Neural cell (in vitro differentiated cells): ENCODE measurements around the gene VN1R5. TPM values are rescaled to one million over a fixed set of nuclear protein-coding genes. Genes with fewer than 3 reads are reported as not detected.

Experiments used
- H2AFZ ChIP-seq: fragments of 200-600, 300-800 bp; sonication (generic), shearing (Covaris generic); 2 replicates; pipeline ENCODE4 v1.6.0; 2014; ENCODE audit warnings: low read depth, mild to moderate bottlenecking, antibody characterized with exemption, low read length, moderate library complexity
- H3F3A ChIP-seq: fragments of 200-600 bp; shearing (Covaris generic); 2 replicates; pipeline ENCODE4 v1.6.1; 2016; ENCODE audit warnings: mild to moderate bottlenecking, moderate library complexity, mixed read lengths, antibody characterized with exemption, low read length; ENCODE audit not compliant: insufficient read depth, poor library complexity, severe bottlenecking
- H3K27ac ChIP-seq: fragments of 200-600, 300-800 bp; sonication (generic), shearing (Covaris generic); 2 replicates; pipeline ENCODE4 v1.5.1; 2014; ENCODE audit warnings: mild to moderate bottlenecking, low read length, moderate library complexity
- H3K27me3 ChIP-seq: fragments of 300-800, 200-600 bp; sonication (generic), shearing (Covaris generic); 2 replicates; pipeline ENCODE4 v1.6.0; 2014; ENCODE audit warnings: mild to moderate bottlenecking, low read depth, low read length, moderate library complexity; ENCODE audit not compliant: insufficient read depth
- H3K36me3 ChIP-seq: fragments of 300-800, 200-600 bp; sonication (generic), shearing (Covaris generic); 2 replicates; pipeline ENCODE4 v1.5.1; 2014; ENCODE audit warnings: mild to moderate bottlenecking, antibody characterized with exemption, low read length, moderate library complexity; ENCODE audit not compliant: insufficient read depth
- H3K4me2 ChIP-seq: fragments of 300-800, 200-600 bp; sonication (generic), shearing (Covaris generic); 2 replicates; pipeline ENCODE4 v1.6.0; 2014; ENCODE audit warnings: mild to moderate bottlenecking, low read length
- H3K4me3 ChIP-seq: fragments of 300-800, 200-600 bp; sonication (generic), shearing (Covaris generic); 2 replicates; pipeline ENCODE4 v1.5.1; 2014; ENCODE audit warnings: mild to moderate bottlenecking, low read length, moderate library complexity
- H3K79me2 ChIP-seq: fragments of 200-600 bp; shearing (Covaris generic); replicated peaks from 2 replicates; pipeline ENCODE4 v1.6.0; 2014; ENCODE audit warnings: mild to moderate bottlenecking, low read length, moderate library complexity; ENCODE audit not compliant: insufficient read depth
- H3K9ac ChIP-seq: fragments of 300-800, 200-600 bp; sonication (generic), shearing (Covaris generic); 2 replicates; pipeline ENCODE4 v1.6.1; 2016; ENCODE audit warnings: mild to moderate bottlenecking, low read length, mixed read lengths
- H3K9me2 ChIP-seq: fragments of 200-600 bp; shearing (Covaris generic); 2 replicates; pipeline ENCODE4 v1.6.1; 2016; ENCODE audit warnings: mild to moderate bottlenecking, low read length, mixed read lengths; ENCODE audit not compliant: insufficient read depth
- H3K9me3 ChIP-seq: fragments of 200-600, 300-800 bp; sonication (generic), shearing (Covaris generic); 2 replicates; pipeline ENCODE4 v1.6.1; 2016; ENCODE audit warnings: mild to moderate bottlenecking, mixed run types, low read length, moderate library complexity, mixed read lengths
- H4K20me1 ChIP-seq: fragments of 200-600 bp; shearing (Covaris generic); 2 replicates; pipeline ENCODE4 v1.6.1; 2016; ENCODE audit warnings: mild to moderate bottlenecking, mixed run types; ENCODE audit not compliant: insufficient read depth
- EP300 ChIP-seq: fragments of 450-650 bp; conservative IDR thresholded peaks from 2 replicates; pipeline ENCODE4 v1.6.1; 2014; ENCODE audit warnings: antibody characterized with exemption, mild to moderate bottlenecking, moderate library complexity; ENCODE audit not compliant: poor library complexity, severe bottlenecking
- EZH2 ChIP-seq: fragments of 200-600, 300-800 bp; shearing (Covaris generic), sonication (generic); IDR thresholded peaks from 2 replicates; pipeline ENCODE4 v1.6.1; 2014; ENCODE audit warnings: antibody characterized with exemption, low read length, borderline replicate concordance, mild to moderate bottlenecking; ENCODE audit not compliant: insufficient read depth, poor library complexity, severe bottlenecking
- MXI1 ChIP-seq: fragments of 450-650 bp; conservative IDR thresholded peaks from 2 replicates; pipeline ENCODE4 v1.6.1; 2014; ENCODE audit warnings: antibody characterized with exemption, mild to moderate bottlenecking; ENCODE audit not compliant: poor library complexity, severe bottlenecking
- POLR2AphosphoS5 ChIP-seq: IDR thresholded peaks from 2 replicates; pipeline ENCODE4 v1.6.1; 2012
- RAD21 ChIP-seq: fragments of 450-650 bp; conservative IDR thresholded peaks from 2 replicates; pipeline ENCODE4 v1.6.1; 2014; ENCODE audit warnings: antibody characterized with exemption, mild to moderate bottlenecking, moderate library complexity
- SMC3 ChIP-seq: fragments of 450-650 bp; conservative IDR thresholded peaks from 2 replicates; pipeline ENCODE4 v1.6.1; 2014; ENCODE audit warnings: antibody characterized with exemption, mild to moderate bottlenecking, moderate library complexity; ENCODE audit not compliant: poor library complexity
- TAF1 ChIP-seq: IDR thresholded peaks from 2 replicates; pipeline ENCODE4 v1.6.1; 2012; ENCODE audit warnings: low read depth
- polyA plus RNA-seq: library from polyadenylated mRNA; depleted of rRNA; stranded (reverse); fragments of >200 nt; gene quantifications from 2 replicates; pipeline ENCODE4 v1.2.3, GENCODE V29; 2014
- TF ChIP-seq, protein P1 (sequence below): IDR thresholded peaks from 2 replicates; pipeline ENCODE4 v1.6.1; 2012; ENCODE audit warnings: borderline replicate concordance
- TF ChIP-seq, protein P2 (sequence below): fragments of 450-650 bp; IDR thresholded peaks from 2 replicates; pipeline ENCODE4 v1.5.1; 2014; ENCODE audit warnings: antibody characterized with exemption, mild to moderate bottlenecking, moderate library complexity; ENCODE audit not compliant: poor library complexity, severe bottlenecking

Gene VN1R5
- polyA plus RNA-seq, 1 donor from 2014 or later: not detected

DNA sequence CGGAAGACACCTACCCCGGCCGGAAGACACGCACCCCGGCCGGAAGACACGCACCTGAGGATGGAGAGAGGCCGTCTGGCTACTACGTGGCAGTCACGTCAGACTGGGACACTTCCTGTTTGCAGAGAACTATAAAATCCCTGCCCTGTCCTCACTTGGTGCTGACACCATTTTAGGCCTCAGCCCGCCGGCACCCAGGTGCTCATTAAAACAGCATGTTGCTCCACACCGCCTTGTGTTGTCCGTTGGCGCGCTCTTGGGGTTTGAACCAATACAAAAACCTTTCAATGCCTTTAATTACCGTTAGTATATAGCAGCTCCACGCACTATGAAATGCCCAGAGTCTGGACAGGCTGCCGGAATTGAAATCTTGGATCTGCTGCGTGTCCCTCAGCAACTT, 34.7 kb downstream of the VN1R5 start:
- TF ChIP-seq EZH2: no peak
- TF ChIP-seq SMC3: no peak
- TF ChIP-seq, protein P1, sequence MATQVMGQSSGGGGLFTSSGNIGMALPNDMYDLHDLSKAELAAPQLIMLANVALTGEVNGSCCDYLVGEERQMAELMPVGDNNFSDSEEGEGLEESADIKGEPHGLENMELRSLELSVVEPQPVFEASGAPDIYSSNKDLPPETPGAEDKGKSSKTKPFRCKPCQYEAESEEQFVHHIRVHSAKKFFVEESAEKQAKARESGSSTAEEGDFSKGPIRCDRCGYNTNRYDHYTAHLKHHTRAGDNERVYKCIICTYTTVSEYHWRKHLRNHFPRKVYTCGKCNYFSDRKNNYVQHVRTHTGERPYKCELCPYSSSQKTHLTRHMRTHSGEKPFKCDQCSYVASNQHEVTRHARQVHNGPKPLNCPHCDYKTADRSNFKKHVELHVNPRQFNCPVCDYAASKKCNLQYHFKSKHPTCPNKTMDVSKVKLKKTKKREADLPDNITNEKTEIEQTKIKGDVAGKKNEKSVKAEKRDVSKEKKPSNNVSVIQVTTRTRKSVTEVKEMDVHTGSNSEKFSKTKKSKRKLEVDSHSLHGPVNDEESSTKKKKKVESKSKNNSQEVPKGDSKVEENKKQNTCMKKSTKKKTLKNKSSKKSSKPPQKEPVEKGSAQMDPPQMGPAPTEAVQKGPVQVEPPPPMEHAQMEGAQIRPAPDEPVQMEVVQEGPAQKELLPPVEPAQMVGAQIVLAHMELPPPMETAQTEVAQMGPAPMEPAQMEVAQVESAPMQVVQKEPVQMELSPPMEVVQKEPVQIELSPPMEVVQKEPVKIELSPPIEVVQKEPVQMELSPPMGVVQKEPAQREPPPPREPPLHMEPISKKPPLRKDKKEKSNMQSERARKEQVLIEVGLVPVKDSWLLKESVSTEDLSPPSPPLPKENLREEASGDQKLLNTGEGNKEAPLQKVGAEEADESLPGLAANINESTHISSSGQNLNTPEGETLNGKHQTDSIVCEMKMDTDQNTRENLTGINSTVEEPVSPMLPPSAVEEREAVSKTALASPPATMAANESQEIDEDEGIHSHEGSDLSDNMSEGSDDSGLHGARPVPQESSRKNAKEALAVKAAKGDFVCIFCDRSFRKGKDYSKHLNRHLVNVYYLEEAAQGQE: no peak
- TF ChIP-seq, protein P2, sequence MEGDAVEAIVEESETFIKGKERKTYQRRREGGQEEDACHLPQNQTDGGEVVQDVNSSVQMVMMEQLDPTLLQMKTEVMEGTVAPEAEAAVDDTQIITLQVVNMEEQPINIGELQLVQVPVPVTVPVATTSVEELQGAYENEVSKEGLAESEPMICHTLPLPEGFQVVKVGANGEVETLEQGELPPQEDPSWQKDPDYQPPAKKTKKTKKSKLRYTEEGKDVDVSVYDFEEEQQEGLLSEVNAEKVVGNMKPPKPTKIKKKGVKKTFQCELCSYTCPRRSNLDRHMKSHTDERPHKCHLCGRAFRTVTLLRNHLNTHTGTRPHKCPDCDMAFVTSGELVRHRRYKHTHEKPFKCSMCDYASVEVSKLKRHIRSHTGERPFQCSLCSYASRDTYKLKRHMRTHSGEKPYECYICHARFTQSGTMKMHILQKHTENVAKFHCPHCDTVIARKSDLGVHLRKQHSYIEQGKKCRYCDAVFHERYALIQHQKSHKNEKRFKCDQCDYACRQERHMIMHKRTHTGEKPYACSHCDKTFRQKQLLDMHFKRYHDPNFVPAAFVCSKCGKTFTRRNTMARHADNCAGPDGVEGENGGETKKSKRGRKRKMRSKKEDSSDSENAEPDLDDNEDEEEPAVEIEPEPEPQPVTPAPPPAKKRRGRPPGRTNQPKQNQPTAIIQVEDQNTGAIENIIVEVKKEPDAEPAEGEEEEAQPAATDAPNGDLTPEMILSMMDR: no peak
- no peak for TF ChIP-seq MXI1
- TF ChIP-seq RAD21: no peak
- TF ChIP-seq TAF1: no peak
- H4K20me1 ChIP-seq: no peaks in the 10 kb centered on the region
- no peaks in the 10 kb centered on the region for H3K79me2 ChIP-seq
- H3K4me2 ChIP-seq: no peak overlapping the region
- no peaks in the 10 kb centered on the region for H3K9me2 ChIP-seq
- H3K9me3 ChIP-seq: peaks cover 7% of the 10 kb centered on the region
- no peak overlapping the region for H2AFZ ChIP-seq
- H3F3A ChIP-seq: no peaks in the 10 kb centered on the region
- H3K27ac ChIP-seq: no peak overlapping the region
- H3K36me3 ChIP-seq: no peaks in the 10 kb centered on the region
- no peak overlapping the region for H3K9ac ChIP-seq
- H3K27me3 ChIP-seq: no peaks in the 10 kb centered on the region
- no peak overlapping the region for H3K4me3 ChIP-seq

DNA sequence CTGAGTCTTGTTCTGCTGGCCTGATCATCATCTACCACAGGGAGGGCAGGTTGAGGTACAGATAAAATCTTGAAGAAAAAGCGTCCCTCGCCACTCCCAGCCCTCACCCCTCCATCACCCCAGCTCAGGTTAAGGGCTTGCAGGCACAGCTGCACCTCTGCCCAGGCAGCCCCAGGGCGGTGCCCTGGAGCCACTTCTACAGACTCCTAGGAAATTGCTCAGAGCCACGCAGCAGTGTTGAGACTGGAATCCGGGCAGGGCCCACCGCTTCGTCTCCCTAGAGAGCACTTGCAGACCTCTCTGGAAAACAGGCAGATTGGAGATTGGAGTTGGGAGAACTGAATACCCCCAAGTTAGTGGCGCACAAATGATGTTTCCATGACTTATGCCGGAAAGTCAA, 35.3 kb downstream of the VN1R5 start:
- no peaks in the 10 kb centered on the region for H3K36me3 ChIP-seq
- H3K9me2 ChIP-seq: no peaks in the 10 kb centered on the region
- no peak overlapping the region for H3K4me2 ChIP-seq
- H3K9ac ChIP-seq: no peak overlapping the region
- no peak overlapping the region for H3K27ac ChIP-seq
- no peaks in the 10 kb centered on the region for H3F3A ChIP-seq
- H2AFZ ChIP-seq: no peak overlapping the region
- no peaks in the 10 kb centered on the region for H4K20me1 ChIP-seq
- H3K27me3 ChIP-seq: no peaks in the 10 kb centered on the region
- no peak overlapping the region for H3K4me3 ChIP-seq
- TF ChIP-seq RAD21 (no peak), SMC3 (no peak), EZH2 (no peak)
- H3K9me3 ChIP-seq: peaks cover 4% of the 10 kb centered on the region
- H3K79me2 ChIP-seq: no peaks in the 10 kb centered on the region

DNA sequence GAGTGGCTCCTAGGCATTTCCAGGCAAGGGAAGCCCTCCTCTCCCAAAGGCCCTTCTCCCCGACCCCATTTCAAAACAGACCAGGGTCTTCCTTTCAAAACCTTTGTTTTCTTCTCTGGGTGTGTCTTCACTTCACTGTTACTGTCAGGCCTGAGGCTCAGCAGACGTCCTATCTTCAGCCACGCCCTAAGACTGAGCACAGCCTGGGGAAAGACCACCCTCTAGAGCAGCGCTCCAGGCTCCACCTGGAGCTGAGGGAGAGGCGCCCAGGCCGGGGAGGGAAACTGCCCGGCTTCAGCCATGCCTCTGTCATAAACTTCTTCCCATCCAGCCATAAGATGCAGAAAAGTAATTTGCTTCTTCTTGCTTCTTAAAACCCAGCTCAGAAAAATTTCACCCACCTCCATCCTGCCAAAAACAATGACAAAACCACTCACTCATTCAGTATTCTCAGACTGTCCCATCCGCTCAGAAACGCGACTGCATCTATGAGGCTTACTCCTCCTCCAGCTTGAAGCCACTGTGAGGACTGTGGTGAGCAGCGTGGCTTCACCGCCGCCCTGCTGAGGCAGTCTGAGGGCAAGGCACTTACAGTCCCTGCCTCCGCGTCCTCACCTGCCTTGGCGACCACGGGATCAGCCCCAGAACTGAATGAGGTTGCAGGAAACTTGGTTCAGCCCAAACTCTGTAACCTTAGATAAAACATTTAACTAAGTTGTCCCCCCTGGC, 36.1 kb downstream of the VN1R5 start:
- TF ChIP-seq POLR2AphosphoS5 (no peak), EP300 (no peak)
- Histone ChIP-seq H4K20me1 (no peaks in the 10 kb centered on the region), H3K9me2 (no peaks in the 10 kb centered on the region), H2AFZ (no peak overlapping the region), H3K9me3 (no peaks in the 10 kb centered on the region), H3K79me2 (no peaks in the 10 kb centered on the region), H3K4me3 (no peak overlapping the region), H3K9ac (no peak overlapping the region), H3K27ac (no peak overlapping the region), H3K27me3 (no peaks in the 10 kb centered on the region), H3F3A (no peaks in the 10 kb centered on the region), H3K36me3 (no peaks in the 10 kb centered on the region), H3K4me2 (no peak overlapping the region)
